ENCODE results near the gene MLYCD. TPM values are rescaled to one million over a fixed set of nuclear protein-coding genes. Genes with fewer than 3 reads are reported as not detected.
A peak's percentile ranks its signal among the peaks of the same experiment; 100 is the strongest.

Gene MLYCD
- total RNA-seq = 10 to 100 TPM in 5 of 6 experiments, 1 to 10 TPM in 1; 6.6 to 15.6 (median 11.3) TPM
- long read RNA-seq, full-length matches to known transcripts = 1 of 1 reads
- long read RNA-seq, partial matches to known transcripts = 0 of 1 reads
- long read RNA-seq, other reads (novel, unspliced or antisense) = 0 of 1 reads

DNA sequence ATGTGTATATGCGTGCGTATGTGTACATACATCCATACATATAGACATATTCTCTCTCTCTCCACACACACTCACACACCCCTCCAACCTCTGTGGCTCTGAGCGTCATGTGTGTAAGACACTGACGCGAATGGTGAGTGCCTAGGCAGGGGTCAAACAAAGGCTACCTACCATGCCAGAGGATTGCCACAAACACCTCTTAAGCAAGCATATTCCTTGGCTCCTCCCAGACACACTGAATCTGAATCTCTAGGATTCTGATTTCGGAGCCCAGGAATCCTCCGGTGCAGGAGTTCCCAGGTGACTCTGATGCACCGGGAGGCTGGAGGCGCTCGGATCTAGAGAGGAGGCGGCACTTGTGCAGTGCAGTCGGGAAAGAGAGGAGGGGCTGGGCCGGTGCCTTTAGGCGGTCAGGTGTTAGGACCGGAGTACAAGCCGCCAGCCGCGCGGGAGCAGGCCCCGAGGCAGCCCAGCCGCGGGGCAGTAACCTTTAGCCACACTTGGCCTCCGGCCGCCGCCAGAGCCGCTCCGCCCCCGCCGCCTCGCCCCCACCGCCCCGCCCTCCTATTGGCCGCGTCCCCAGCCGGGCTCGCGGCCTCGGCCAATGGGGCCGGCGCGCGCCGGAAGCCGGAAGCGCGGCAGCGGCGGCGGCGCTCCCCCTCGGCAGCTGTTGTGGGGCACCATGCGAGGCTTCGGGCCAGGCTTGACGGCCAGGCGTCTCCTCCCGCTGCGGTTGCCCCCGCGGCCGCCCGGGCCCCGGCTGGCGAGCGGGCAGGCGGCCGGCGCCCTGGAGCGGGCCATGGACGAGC lies at the start of gene MLYCD:
Gene MLYCD, plus strand, starts transcription at position 653 of the 809 bp plus-strand sequence. Its CDS starts 30 bp downstream, at position 683.
- no peaks in the 10 kb centered on the region for H3K36me3 ChIP-seq
- H3K4me3 ChIP-seq = peak within 1 kb of the TSS; percentile 86 to 93 (median 87)
- peaks cover 0 to 39% (median 10%) of the 10 kb centered on the region in 4 donors for H3K4me1 ChIP-seq
- H3K27ac ChIP-seq = peak within 1 kb of the TSS; percentile 72 to 96 (median 81)
- intact Hi-C loops (cut with DNase I) = no loop called here
- no peaks in the 10 kb centered on the region for H3K9me3 ChIP-seq
- no peaks in the 10 kb centered on the region for H3K27me3 ChIP-seq
- TF ChIP-seq POLR2A (IDR thresholded peaks at IDR 0.05) = peak; percentile 90
- TF ChIP-seq, protein P1, sequence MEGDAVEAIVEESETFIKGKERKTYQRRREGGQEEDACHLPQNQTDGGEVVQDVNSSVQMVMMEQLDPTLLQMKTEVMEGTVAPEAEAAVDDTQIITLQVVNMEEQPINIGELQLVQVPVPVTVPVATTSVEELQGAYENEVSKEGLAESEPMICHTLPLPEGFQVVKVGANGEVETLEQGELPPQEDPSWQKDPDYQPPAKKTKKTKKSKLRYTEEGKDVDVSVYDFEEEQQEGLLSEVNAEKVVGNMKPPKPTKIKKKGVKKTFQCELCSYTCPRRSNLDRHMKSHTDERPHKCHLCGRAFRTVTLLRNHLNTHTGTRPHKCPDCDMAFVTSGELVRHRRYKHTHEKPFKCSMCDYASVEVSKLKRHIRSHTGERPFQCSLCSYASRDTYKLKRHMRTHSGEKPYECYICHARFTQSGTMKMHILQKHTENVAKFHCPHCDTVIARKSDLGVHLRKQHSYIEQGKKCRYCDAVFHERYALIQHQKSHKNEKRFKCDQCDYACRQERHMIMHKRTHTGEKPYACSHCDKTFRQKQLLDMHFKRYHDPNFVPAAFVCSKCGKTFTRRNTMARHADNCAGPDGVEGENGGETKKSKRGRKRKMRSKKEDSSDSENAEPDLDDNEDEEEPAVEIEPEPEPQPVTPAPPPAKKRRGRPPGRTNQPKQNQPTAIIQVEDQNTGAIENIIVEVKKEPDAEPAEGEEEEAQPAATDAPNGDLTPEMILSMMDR (IDR thresholded peaks at IDR 0.05) = no peak
- ATAC-seq (peak; percentile 95 to 98 (median 96)), DNase-seq (peak; percentile 95 to 96 (median 95))
- WGBS (ENCODE audit: insufficient coverage, low coverage, low lambda C conversion rate, missing lambda C conversion rate) = 22% methylated on average over 10 of the region's 69 CpGs

- Histone ChIP-seq H3K4me1 (no peaks in the 10 kb centered on the region), H3K27ac (no peak overlapping the region), H3K4me3 (no peak overlapping the region), H3K36me3 (no peaks in the 10 kb centered on the region), H3K27me3 (no peaks in the 10 kb centered on the region), H3K9me3 (no peaks in the 10 kb centered on the region)
- DNase-seq (no peak), ATAC-seq (no peak)
- intact Hi-C loops (cut with DNase I) = no loop called here
- no peak for TF ChIP-seq POLR2A (IDR thresholded peaks at IDR 0.05)
- TF ChIP-seq, protein P1 (IDR thresholded peaks at IDR 0.05) = no peak
- WGBS (ENCODE audit: insufficient coverage, low coverage, low lambda C conversion rate, missing lambda C conversion rate) = 86% methylated on average over 6 of the region's 6 CpGs
These were observed 49.5 kb upstream of the MLYCD start for GRCh38 chr16:83849421-83849820.

- TF ChIP-seq, protein P1 (IDR thresholded peaks at IDR 0.05) = no peak
- no peak for TF ChIP-seq POLR2A (IDR thresholded peaks at IDR 0.05)
- Histone ChIP-seq H3K36me3 (no peaks in the 10 kb centered on the region), H3K27me3 (no peaks in the 10 kb centered on the region), H3K9me3 (no peaks in the 10 kb centered on the region), H3K4me1 (no peaks in the 10 kb centered on the region), H3K27ac (no peak overlapping the region), H3K4me3 (no peak overlapping the region)
- DNase-seq (no peak), ATAC-seq (no peak)
- 72% methylated on average over 5 of the region's 5 CpGs for WGBS (ENCODE audit: insufficient coverage, low coverage, low lambda C conversion rate, missing lambda C conversion rate)
- intact Hi-C loops (cut with DNase I) = no loop called here
These were observed 48.0 kb upstream of the MLYCD start for GRCh38 chr16:83850947-83851346.

GRCh38 chr16:83851473-83851872 lies 47.4 kb upstream of the MLYCD start:
- Histone ChIP-seq H3K9me3 (no peaks in the 10 kb centered on the region), H3K36me3 (no peaks in the 10 kb centered on the region), H3K4me3 (no peak overlapping the region), H3K4me1 (no peaks in the 10 kb centered on the region), H3K27me3 (no peaks in the 10 kb centered on the region), H3K27ac (no peak overlapping the region)
- DNase-seq (no peak), ATAC-seq (no peak)
- TF ChIP-seq, protein P1 (IDR thresholded peaks at IDR 0.05) = no peak
- no peak for TF ChIP-seq POLR2A (IDR thresholded peaks at IDR 0.05)
- WGBS (ENCODE audit: insufficient coverage, low coverage, low lambda C conversion rate, missing lambda C conversion rate) = 92% methylated on average over 4 of the region's 4 CpGs
- intact Hi-C loops (cut with DNase I) = no loop called here

All from right lobe of liver (tissue), 6 donors.